LNCaP clone FGC (cell line): ENCODE measurements around the gene DEDD.
A peak's percentile ranks its signal among the peaks of the same experiment; 100 is the strongest.

ENCODE experiments used
- DNase-seq: peaks from one replicate; pipeline ENCODE4 v3.0.0-alpha.2; 2011; ENCODE audit warnings: low read depth
- H3K4me3 ChIP-seq: 2 replicates; pipeline ENCODE4 v1.5.1; 2011; ENCODE audit warnings: mild to moderate bottlenecking, low read depth, low read length, control low read depth
- TF ChIP-seq, protein P1 (sequence below): IDR thresholded peaks from 2 replicates; pipeline ENCODE4 v1.5.1; 2012; ENCODE audit warnings: mild to moderate bottlenecking; ENCODE audit not compliant: control insufficient read depth, insufficient read depth; ENCODE audit errors: extremely low read depth

DEDD gene

DNA sequence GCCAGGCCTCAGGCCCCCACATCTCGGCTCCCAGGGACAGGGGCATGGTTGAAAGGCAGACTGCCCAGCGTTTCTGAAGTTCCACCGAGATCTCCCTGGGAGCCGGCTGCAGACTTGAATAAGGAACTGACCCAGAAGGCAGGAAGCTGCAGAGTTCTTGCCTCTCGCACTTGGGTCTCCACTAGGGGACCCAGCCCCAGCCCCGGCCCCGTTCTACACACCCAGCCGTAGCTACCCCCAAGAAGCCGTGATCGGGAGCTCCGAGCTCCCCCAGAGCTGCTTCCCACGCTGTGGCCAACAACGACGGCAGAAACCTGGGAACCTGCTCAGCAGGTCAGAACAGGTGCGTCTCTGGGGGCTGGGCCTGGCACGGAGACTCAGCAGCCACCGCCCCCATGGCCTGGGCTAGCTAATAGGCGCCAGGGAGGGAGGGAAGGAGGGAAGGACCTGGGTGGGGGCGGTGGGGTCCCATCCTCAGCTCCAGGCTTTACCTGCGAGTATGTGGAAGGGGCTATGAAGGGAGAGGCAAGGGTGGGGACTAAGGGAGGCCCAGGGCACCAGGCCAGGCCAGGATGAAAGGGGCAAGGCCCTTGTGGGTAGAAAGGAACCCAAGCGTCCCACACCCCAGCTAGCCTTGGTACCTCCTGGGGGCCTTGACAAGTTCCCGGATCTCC is 43.1 kb downstream of the DEDD start, which contains the start of gene NECTIN4:
Gene NECTIN4, minus strand, starts transcription at position 308 of the 674 bp plus-strand sequence. Its CDS starts 262 bp downstream, at position 46.
- peak; percentile 63 for DNase-seq
- TF ChIP-seq, protein P1, sequence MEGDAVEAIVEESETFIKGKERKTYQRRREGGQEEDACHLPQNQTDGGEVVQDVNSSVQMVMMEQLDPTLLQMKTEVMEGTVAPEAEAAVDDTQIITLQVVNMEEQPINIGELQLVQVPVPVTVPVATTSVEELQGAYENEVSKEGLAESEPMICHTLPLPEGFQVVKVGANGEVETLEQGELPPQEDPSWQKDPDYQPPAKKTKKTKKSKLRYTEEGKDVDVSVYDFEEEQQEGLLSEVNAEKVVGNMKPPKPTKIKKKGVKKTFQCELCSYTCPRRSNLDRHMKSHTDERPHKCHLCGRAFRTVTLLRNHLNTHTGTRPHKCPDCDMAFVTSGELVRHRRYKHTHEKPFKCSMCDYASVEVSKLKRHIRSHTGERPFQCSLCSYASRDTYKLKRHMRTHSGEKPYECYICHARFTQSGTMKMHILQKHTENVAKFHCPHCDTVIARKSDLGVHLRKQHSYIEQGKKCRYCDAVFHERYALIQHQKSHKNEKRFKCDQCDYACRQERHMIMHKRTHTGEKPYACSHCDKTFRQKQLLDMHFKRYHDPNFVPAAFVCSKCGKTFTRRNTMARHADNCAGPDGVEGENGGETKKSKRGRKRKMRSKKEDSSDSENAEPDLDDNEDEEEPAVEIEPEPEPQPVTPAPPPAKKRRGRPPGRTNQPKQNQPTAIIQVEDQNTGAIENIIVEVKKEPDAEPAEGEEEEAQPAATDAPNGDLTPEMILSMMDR: no peak

DNA sequence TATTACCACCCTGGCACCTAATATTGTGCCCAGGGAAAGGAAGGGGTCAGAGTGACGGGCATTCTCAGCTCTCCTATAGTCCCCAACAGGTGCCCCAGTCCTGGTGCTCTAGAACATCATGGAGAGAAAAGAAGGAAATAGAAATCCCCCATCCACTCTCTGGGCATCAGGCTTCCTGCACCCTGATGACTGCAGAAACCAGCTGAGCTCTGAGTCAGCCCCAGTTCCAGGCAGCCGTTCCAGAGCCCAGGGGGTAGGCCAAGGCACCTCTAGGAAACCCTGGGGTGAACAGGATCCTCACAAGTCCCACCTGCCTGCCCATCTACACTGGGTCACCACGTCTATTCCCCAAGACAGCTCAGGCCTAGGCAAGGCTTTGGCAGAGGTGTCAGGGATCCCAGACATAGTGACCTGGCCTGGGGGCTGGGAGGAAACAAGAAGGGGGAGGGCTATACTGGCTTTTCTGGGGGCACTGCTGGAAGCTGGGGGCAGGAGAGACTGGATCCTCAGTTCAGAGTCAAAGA is 43.8 kb downstream of the DEDD start:
- DNase-seq: no peak
- H3K4me3 ChIP-seq: peak overlapping the region; percentile 61
- TF ChIP-seq, protein P1: no peak

More for the DNA sequence above, 43.1 kb downstream of the DEDD start, which contains the start of gene NECTIN4:
- peak within 1 kb of the TSS; percentile 61 for H3K4me3 ChIP-seq

DNA sequence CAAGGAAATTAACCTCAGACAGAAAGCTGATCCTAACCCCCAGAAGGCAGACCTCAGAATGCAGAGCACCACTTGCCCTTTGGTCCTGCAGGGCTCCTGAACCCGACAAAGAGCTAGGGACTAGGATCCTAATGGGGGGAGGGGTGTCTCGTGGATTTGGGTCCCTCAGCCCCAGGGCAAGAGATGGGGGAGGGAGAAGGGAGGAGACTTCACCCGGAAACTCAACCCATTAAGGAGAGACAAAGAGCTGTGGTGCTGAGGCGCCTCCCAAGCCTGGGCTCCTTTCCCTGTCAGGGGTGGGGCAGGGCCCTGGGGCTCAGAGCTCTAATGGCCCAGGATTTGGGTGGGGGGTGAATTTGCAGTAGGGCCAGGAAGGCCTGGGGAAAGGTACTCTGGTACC is 46.0 kb downstream of the DEDD start:
- no peak for DNase-seq
- H3K4me3 ChIP-seq: no peak overlapping the region
- TF ChIP-seq, protein P1: no peak

DNA sequence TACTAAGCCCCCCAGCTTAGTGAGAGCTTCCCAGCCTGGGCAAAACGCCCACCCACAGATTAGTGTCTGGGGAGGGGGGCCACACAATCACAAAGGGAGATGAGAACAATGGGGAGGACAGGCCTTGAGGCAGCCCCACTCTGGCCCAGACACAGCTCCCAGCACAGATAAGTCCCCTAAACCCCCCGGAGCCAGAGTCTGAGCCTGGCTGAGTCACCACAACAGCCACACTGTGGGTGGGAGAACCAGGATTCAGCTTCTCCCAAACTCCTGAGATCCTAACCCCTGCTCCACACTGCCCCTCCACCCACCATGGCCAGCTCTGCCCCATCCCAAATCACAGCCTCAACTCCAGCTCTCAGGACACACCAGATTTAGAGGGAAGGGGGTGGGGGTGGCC is 47.3 kb downstream of the DEDD start:
- DNase-seq: no peak
- TF ChIP-seq, protein P1: no peak
- H3K4me3 ChIP-seq: no peak overlapping the region

DNA sequence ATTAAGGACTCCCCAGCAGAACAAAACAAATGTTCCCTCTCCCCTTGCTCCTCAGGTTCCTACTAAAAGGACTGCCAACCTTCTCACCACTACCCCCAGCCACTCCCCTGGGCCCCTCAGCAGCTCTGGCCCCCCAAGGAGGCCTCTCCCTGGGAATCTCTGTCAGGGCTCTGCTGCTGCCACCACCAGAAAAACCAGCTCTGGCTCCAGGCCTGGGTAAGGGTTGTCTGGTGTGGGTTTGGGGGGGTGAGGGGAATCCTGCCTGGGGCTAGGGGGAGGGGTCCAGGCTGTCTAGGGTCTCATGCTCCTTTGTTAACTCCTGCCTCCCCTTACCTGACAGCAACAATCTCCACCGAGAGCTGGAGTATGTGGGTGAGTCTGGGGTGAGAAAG is 47.9 kb downstream of the DEDD start:
- no peak for DNase-seq
- TF ChIP-seq, protein P1: no peak
- no peak overlapping the region for H3K4me3 ChIP-seq

DNA sequence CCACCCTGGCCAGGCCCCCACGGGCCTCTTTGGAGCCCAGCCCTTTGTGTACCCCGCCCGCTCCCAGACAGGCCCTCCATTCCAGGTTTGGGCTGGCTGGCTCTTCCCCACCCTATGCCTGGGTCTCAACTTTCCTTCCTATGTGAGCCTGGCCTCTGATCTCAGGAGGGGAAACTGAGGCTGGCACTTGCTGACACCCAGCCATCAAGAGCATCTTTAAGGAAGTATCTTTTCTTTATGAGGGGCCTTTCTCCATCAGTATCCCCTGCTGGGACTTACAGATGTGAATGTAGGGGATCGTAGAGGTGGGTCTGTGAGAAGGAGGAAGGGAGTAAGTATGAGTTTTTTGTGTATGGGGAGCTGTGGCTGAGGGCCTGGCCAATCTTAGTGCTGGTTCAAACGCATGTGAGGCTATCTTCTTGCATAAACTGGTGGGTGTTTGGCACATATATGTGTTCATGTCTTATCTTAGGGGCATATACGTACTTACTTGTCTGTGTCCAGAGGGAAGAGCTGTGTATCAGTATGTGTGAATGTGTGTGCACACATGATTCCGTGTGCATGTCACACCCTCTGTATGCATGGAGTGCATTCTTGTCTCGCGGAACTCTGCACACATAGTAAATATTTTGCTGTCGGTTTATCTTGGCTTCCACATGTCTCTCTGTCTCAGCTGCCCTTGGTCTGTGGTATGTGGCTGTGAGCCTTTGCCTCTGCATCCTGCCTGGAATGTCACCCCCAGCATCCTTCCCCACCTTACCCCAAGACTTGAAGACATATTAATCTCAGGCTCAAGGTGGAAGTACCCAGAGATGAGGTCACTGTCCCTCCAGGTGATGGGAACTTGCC is 48.5 kb downstream of the DEDD start:
- DNase-seq: peak; percentile 23

More for the DNA sequence above, 48.5 kb downstream of the DEDD start:
- TF ChIP-seq, protein P1: no peak
- no peak overlapping the region; the same call in 1 of the 2 replicates for H3K4me3 ChIP-seq
